ENCODE measurements around the gene CLTC. TPM values are rescaled to one million over a fixed set of nuclear protein-coding genes. Genes with fewer than 3 reads are reported as not detected.

Gene CLTC
- total RNA-seq, 6 experiments from 2014 or later: 354 to 460 (median 397) TPM

DNA sequence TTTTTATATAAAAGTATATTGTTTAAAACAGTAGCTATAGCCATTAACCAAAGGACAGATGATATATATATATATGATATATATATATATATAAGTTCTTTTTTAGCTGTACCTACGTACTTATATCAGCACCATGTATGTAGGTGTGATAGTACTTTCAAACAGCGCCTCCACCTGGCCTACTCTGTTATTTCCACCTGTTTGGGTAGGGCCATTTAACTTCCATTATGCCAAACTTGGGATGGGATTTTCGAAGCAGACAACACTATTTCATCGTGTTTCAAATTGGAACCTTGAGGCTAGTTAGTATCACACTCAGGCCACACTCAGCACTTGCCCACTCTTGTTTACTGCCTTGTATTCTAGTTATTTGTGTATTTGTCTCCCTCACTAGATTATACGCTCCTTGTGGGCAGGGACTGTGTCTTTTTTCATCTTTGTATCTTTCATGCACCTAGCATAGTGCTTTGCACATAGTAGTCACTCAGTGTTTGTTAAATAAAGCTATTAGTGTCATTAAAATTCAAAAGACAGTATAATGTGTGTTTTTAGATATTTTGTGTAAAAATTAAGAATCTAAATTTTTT lies 11.8 kb upstream of the CLTC start:
- H3K36me3 Mint-ChIP-seq (ENCODE audit: low read depth): peaks cover 17% of the 10 kb centered on the region
- no peaks in the 10 kb centered on the region for H3K9me3 Mint-ChIP-seq
- no peak overlapping the region for H3K27ac Mint-ChIP-seq
- peaks cover 2% of the 10 kb centered on the region for H3K27me3 Mint-ChIP-seq (ENCODE audit: insufficient read depth)
- DNase-seq: no peak
- H3K4me3 Mint-ChIP-seq: no peak overlapping the region
- no peaks in the 10 kb centered on the region for H3K4me1 Mint-ChIP-seq (ENCODE audit: low read depth)
- TF ChIP-seq, protein P1, sequence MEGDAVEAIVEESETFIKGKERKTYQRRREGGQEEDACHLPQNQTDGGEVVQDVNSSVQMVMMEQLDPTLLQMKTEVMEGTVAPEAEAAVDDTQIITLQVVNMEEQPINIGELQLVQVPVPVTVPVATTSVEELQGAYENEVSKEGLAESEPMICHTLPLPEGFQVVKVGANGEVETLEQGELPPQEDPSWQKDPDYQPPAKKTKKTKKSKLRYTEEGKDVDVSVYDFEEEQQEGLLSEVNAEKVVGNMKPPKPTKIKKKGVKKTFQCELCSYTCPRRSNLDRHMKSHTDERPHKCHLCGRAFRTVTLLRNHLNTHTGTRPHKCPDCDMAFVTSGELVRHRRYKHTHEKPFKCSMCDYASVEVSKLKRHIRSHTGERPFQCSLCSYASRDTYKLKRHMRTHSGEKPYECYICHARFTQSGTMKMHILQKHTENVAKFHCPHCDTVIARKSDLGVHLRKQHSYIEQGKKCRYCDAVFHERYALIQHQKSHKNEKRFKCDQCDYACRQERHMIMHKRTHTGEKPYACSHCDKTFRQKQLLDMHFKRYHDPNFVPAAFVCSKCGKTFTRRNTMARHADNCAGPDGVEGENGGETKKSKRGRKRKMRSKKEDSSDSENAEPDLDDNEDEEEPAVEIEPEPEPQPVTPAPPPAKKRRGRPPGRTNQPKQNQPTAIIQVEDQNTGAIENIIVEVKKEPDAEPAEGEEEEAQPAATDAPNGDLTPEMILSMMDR (IDR thresholded peaks at IDR 0.05): peak; percentile 72

DNA sequence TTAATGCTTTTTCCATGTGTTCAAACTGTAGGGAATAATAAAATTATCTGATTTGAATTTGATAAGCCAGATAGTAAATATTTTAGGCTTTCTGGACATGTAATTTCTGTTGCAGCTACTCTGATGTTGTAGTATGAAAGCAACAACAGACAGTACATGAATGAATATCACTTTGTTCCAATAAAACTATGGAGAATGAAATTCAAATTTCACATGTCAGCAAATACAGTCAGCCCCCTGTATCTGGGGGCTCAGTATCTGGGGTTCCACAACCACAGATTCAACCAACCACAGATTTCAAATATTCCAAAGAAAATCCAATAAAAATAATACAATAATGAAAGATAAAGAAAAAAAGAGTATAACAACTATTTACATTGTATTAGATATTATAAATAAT lies 8.2 kb upstream of the CLTC start:
- TF ChIP-seq, protein P1 (IDR thresholded peaks at IDR 0.05): no peak
- peaks cover 2% of the 10 kb centered on the region; the same call in 1 of the 2 replicates for H3K27me3 Mint-ChIP-seq (ENCODE audit: insufficient read depth)
- no peak overlapping the region for H3K4me3 Mint-ChIP-seq
- H3K36me3 Mint-ChIP-seq (ENCODE audit: low read depth): peaks cover 9% of the 10 kb centered on the region; the same call in 1 of the 2 replicates
- no peak overlapping the region for H3K27ac Mint-ChIP-seq
- H3K4me1 Mint-ChIP-seq (ENCODE audit: low read depth): peaks cover 7% of the 10 kb centered on the region
- no peak for DNase-seq
- H3K9me3 Mint-ChIP-seq: no peaks in the 10 kb centered on the region

DNA sequence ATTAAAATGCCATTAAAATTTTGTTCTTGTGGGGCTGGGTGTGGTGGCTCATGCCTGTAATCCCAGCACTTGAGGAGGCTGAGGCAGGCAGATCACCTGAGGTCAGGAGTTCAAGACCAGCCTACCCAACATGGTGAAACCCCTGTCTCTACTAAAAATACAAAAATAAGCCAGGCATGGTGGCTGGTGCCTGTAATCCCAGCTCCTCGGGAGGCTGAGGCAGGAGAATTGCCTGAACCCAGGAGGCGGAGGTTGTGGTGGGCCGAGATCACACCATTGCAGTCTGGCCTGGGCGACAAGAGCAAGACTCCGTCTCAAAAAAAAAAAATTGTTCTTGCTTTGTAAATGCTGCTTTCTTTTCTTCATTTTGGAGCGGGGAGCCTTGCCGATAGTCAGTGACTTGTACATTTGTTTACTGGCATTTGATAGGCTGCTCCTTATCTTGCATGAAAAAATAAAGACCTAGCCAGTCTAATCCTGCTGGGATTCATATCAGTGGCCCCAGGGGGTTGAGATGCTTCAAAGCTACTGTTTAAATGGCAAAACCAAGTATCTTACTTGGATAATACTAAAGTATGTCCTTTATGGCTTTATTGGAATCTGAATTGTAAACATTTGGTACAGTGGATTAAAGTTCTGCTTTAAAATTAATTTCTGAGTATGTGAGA lies 3.3 kb upstream of the CLTC start:
- peak overlapping the region; percentile 20; the same call in 1 of the 2 replicates for H3K27ac Mint-ChIP-seq
- no peak for DNase-seq
- no peak overlapping the region for H3K4me3 Mint-ChIP-seq
- H3K4me1 Mint-ChIP-seq (ENCODE audit: low read depth): peaks cover 31% of the 10 kb centered on the region
- H3K9me3 Mint-ChIP-seq: no peaks in the 10 kb centered on the region
- H3K27me3 Mint-ChIP-seq (ENCODE audit: insufficient read depth): no peaks in the 10 kb centered on the region; the same call in 1 of the 2 replicates
- TF ChIP-seq, protein P1 (IDR thresholded peaks at IDR 0.05): no peak
- peaks cover 17% of the 10 kb centered on the region for H3K36me3 Mint-ChIP-seq (ENCODE audit: low read depth)

DNA sequence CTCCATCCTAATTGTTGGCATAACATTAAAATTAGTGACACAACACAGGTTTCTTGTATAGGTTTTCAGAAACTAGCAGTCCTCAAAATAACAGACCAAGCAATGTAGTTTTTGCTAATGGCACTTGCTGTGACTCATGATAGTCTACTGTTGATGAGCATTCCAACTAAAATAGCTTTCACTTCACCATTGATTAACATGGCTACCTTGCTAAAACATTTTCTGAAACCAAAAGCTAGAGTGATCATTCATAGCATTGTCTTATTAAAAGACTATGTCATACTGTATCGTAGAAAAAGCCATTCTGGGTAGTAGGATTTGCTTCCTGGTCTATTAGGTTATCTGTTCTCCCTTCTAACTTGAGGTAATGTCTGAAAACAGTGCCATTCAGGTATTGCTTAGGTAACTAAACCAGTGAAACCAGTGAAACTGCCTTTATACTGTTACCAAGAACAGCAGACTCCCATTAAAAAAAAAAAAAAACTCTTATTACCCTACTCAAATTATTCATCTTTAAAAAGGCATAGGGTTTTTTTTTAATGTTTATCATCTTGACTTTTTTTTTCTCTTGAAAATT lies 2.5 kb upstream of the CLTC start:
- peaks cover 22% of the 10 kb centered on the region for H3K36me3 Mint-ChIP-seq (ENCODE audit: low read depth)
- peaks cover 40% of the 10 kb centered on the region for H3K4me1 Mint-ChIP-seq (ENCODE audit: low read depth)
- no peaks in the 10 kb centered on the region for H3K9me3 Mint-ChIP-seq
- TF ChIP-seq, protein P1 (IDR thresholded peaks at IDR 0.05): no peak
- H3K27me3 Mint-ChIP-seq (ENCODE audit: insufficient read depth): no peaks in the 10 kb centered on the region; the same call in 1 of the 2 replicates
- DNase-seq: no peak
- peak overlapping the region; percentile 100 for H3K27ac Mint-ChIP-seq
- peak overlapping the region; percentile 95; the same call in 1 of the 2 replicates for H3K4me3 Mint-ChIP-seq

DNA sequence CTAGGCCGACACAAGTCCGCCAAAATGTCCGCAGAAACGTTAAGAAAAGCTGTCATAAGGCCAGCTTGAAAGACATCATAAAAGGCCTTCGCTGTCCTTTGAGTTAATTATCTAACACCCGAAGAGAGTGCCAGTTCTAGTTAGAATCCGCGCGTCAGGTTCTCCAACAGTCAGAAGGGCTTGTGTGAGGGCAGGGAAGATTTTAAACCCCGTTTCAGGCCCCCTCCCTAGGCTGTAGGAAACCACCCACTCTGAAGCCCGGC lies 729 bp upstream of the CLTC start:
- Mint-ChIP-seq H3K36me3 (ENCODE audit: low read depth) (peaks cover 31% of the 10 kb centered on the region), H3K9me3 (no peaks in the 10 kb centered on the region), H3K4me3 (peak overlapping the region; percentile 95), H3K27ac (peak overlapping the region; percentile 100), H3K4me1 (ENCODE audit: low read depth) (peaks cover 49% of the 10 kb centered on the region), H3K27me3 (ENCODE audit: insufficient read depth) (no peaks in the 10 kb centered on the region; the same call in 1 of the 2 replicates)
- DNase-seq: no peak
- TF ChIP-seq, protein P1 (IDR thresholded peaks at IDR 0.05): no peak

Measured in HFFc6 (cell line).